DMS53 treated with DMSO at 0.1 percent for 48 hours (cell line): Measurements from ENCODE around the gene JMJD7.
A peak's percentile ranks its signal among the peaks of the same experiment; 100 is the strongest.

Experiments used
- DNase-seq: peaks from one replicate; lab custom pipeline; 2025; ENCODE audit not compliant: unreplicated experiment; lab: John Stamatoyannopoulos, UW

The JMJD7 gene

DNA sequence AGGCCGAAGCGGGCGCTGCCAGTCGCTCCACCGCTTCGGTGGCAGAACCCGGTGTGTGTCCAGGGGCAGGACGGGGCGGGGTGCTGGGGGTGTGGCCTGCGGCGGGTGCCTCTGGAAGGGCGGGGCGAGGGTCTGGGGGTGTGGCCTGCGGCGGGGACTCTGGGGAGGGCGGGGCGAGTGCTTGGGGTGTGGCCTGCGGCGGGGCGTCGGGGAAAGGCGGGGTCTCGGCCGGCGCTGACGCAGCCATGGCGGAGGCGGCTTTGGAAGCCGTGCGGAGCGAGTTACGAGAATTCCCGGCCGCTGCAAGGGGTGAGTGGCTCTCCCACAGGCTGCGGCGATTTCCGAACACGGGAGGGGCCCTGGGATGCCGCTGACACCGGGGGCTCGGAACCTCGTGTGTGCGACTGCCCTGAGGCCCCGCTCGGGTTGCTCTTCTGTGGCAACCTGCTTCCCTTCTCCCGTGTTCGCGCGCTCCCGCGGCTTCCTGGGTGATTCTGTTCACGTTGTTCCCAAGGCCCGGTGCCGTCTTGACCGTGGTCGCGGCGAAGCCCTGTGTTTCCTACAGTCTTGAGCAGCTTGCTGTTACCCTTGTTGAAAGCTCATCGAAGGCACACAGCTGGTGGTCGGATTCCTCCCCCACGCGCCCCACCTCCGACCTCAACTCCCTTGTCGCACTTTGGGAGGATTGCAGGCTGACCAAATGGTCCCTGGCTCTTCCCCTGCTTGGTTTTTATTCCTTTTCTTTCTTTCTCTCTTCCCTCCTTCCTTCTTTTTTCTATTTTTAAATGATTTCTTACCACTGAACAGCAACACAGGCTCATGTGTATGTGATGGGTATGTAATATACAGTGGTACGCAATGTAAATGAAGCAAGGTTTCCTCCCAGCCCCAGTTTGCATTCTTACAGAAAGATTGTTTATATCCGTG lies at the start of gene JMJD7:
Gene JMJD7, plus strand, starts transcription at position 213 of the 927 bp plus-strand sequence. Its CDS starts 33 bp downstream, at position 246.
- DNase-seq: peak; percentile 35

- DNase-seq: no peak
These were observed 49.4 kb upstream of the JMJD7 start for GRCh38 chr15:41778521-41778920.

DNA sequence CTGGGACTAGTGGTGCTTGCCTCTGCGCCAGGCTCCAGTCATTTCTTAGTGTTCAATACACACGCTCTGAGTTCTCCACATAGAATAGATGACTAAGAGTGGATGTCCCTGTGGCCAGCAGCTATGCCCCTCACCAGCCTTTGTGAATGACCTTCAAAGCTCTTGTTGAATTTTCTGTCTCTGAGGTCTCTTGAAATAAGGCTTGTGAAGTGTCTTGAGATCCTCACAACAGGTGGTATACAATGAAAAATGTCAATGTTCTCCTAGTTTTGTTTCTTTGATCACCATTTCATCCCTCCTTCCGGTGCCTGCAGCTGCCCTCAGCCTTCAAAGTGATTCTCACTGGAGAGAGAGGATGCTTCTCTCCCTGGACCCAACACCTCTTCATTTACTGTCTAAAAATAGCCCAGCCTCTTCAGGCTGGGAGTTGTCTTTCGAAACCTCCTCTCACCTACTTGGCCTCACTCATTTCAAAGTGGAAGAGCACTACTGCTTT lies 48.2 kb upstream of the JMJD7 start:
- DNase-seq: no peak

GRCh38 chr15:41780266-41780665 lies 47.6 kb upstream of the JMJD7 start:
- no peak for DNase-seq

- DNase-seq: no peak
These were observed 47.2 kb upstream of the JMJD7 start for GRCh38 chr15:41780727-41781126.

GRCh38 chr15:41782371-41783282 lies 45.3 kb upstream of the JMJD7 start:
- DNase-seq: no peak

DNA sequence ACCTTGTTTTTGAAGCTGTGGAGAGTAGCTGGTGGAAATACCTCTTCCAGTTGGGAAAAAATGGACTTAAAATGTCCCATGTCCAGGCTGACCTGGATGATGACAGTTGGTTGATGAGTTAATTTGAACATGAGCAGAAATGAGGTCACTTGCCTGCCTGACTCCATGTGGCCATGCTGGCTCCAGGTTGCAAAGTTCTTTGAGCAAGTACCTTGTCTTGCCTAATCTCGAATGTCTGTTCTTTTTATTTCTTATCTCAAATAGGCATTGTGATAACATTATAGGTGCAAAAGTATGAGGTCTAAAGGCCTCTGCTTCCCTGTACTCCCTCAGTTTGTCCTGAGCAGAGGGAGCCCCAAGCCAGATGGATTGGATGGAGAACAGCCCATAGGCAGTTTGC lies 44.6 kb upstream of the JMJD7 start:
- DNase-seq: no peak

- no peak for DNase-seq
These were observed 39.6 kb upstream of the JMJD7 start for GRCh38 chr15:41788262-41788661.

DNA sequence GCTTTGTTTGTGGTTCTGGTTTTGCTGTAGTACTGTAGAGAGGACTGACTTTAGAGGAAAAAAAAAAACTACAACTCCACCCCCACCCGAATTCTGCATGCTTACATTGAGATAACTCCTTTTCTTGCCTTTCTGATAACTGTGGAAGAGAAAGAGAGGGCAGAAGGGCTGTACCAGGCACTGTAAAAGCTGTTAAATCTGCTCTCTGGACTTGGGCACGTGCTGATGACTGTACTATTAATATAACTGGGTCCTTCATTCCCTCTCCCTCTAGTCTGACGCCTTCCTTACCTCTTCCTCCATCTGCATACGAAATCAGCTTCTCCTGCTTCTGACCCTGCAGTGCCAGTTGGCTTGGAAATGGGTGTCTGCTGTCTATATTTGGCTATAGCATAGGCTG lies 38.7 kb upstream of the JMJD7 start:
- DNase-seq: no peak

DNA sequence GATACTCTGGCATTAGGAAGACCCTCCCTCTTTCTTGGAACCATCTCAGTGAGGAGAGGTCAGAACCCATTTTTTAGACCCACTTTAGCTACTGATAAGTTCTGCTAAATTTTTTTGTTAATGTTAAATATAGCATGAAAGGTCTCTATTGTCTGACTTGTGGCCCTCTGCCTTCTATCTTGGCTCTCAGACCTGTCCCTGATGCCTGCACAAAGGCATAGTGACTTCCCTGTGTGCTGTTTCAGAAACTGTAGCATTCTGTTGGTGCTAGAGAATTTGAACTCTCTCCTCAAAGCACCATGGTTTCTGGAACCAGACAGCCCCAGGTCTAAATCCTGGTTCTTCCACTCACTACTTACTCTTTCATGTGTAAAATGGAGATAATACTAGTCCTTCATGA lies 38.2 kb upstream of the JMJD7 start:
- no peak for DNase-seq

GRCh38 chr15:41790169-41790568 lies 37.7 kb upstream of the JMJD7 start:
- no peak for DNase-seq

- no peak for DNase-seq
These were observed 36.9 kb upstream of the JMJD7 start for GRCh38 chr15:41790756-41791546.

DNA sequence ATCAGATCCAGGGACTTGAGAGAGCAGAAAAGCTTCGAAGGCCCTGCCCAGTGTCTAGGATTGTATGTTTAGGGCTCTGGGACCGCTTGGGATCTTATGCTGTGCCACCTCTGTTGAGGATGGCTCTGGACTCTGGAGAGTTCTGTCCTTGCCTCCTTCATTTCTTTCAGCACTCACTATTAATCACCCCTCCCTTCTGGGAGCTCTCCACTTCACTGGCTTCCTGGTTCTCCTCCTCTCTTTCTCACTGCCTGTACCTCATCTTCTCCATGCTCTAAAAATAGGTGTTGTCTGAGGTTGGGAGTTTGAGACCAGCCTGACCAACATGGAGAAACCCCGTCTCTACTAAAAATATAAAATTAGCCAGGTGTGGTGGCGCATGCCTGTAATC lies 36.4 kb upstream of the JMJD7 start:
- no peak for DNase-seq

DNA sequence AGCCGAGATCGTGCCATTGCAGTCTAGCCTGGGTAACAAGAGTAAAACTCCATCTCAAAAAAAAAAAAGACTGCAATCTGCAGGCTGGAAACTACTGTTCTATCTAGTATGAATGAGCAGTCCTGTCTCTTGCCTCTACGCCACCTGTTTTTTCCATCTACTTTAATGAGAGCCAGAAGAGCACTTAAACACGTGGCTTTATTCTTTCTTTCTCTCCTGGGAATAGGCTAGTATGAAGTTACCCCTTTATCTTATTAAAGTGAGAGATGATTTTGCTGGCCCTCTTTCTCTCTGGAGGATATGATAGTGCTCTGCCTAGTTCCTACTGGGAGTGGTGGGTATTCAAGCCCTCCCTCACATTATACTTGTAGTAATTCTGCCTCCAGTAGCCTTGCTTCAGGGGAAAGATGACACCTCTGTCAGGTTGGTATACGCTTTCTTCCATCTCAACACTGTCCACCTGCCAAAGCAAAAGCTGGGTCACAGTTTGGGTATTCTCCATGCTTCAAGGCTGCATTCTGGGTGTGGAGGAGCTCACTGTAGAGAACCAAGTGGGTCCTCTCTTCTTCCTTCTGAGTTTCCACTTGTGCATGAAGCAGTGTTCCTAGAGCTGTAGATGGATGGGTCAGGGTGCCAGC lies 35.8 kb upstream of the JMJD7 start:
- DNase-seq: no peak

DNA sequence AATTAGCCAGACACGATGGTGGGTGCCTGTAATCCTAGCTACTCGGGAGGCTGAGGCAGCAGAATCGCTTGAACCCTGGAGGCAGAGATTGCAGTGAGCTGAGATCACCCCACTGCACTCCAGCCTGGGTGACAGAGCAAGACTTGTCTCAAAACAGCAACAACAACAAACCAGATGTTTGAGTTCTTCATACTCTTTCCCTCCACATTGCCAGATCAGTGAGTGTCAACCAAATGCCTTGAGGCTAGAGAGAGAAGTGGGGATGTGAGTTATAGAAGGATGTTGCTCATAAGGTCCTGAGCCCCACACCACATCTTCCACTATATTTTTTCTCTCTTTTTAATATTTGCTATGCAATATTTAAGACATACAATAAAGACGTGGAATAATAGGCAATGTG lies 33.8 kb upstream of the JMJD7 start:
- no peak for DNase-seq

DNA sequence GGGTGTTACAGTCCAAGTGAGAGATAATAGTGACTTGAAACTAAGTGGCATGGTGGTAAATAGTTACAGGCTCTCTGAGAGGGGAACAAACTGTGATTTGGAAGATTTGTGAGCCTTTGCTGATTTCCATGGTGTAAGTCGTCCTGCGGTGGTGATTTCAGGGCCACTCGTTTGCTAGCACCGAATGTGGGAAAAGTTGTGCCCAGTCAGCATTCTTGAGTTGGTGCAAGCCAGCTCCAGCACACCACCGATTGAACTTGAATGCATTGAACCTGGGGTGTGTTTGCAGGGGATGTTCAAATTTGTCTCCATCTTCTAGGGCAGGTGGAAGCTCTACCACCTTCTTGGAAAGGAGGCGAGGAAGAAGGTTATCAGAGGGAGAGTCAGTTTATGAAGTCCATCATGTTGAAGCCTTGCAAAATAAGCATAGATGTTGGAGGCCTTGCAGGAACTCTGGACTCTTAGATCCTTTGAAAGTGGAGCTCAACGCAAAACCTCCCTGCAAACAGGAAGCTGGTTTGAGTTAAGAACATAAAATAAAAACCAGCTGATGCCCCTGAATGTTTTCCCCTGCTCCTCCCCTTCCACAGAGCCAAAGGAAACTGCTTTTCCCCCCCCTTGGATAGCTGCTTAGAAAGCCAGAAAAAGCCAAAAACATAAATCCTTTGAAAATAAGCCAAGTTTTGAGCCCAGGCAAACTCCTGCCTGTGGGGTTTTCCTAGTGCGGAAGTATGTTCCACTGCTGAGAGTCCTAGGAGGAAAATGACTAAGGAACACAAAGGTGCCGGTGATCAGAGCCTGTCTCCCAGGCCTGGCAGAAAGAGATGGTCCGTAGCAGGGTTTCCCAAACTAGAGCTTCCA lies 31.7 kb upstream of the JMJD7 start:
- DNase-seq: no peak

DNA sequence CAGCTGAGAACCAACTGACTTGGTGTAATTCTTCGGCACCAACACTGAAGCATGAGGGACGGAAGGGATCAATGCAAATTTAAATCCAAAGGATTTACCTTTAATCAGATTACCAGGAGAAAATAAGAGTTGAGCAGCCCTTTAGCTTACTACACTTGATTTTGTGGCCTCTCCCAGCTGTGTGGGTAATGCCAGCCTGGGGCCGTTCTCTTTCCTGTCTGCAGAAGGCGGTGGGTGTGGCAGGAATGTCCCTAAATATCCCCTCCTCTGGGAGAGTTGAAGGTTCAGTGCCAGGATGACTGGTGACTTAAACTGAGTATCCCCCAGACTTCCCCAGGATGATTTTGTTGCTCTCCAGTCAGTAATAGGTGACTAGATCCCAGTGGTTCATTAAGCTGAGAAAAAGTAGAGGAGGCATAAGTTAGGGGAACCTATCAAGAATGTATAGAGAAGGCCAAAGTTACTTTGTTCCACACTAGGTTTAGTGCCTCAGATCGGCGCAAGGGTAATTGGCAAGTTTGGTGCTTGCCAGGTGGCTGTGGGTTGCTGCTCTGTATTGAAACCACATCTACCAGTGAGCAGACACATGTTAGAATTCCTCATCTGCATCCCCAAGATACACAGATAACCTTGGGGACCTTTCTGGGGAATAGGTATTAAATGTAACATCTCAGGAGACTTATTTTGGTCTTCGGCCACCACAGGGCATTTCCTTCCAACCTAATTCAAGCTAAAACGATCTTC lies 30.5 kb upstream of the JMJD7 start:
- no peak for DNase-seq

DNA sequence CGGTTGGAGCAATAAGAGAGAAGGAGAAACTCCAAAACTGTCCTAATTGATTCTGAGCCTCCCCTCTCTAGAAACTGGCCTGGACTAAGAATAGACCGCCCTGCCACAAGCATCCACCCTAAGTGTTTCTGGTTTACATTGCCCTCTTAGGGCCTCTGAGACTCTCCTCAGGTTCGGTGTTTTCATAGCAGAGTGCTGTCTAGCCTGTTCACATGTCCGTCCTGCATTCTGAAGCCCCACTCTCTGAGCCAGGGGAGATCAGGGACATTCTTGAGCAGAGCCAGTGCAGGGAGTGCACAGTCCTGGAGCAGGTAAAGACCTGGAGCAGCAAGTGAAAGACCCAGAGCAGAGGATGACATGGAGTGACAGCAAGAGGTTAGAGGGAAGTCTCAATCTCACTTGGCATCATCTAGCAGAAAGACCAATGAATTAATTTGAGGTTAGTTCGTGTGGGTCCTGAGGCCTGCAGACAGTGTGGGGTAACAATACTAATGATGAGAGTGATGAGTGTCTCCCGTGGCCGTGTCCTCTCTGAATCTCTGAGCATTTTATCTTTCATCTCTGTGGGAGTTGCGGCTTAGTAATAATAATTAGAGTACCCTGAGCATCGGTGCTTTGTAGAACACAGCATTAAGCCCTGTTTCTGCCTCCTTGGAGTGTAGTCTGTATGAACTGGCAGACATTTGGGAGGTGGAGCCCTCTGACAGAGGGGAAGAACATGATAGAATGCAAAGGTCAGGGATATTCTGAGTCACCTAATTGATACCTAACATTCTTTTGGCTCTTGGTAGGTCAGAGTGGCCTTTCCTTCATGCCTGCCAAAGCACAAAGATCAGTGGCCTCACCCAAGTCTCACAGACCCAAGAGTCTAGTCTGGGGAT lies 29.0 kb upstream of the JMJD7 start:
- no peak for DNase-seq
